ENCODE measurements around the gene RAPGEF6.
"Not testable (repeated sequence)": the region's sequence is repeated elsewhere in the genome, so short reads cannot be mapped to it uniquely, and the experiment has no call there.

RAPGEF6 gene

DNA sequence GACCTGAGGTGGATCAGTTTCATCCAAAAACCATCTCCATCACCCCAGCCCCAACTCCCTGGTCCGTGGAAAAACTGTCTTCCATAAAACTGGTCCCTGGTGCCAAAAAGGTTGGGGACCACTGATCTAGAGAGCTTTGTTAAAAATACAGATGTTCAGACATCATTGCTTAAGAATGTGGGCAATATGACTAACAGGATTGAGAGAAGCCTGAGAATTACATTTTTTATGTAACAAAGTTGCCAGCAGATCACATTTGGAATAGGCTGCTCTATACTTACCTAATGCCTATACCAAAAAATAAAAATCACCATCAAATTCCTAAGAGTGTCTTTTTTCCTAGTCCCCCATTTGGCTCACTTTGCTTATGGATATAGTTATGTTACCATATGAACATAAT is 143.3 kb downstream of the RAPGEF6 start:
- DNase-seq (ENCODE audit: low read depth in 1 of 2, low spot score in 1 of 2) = no peak
- Histone ChIP-seq H3K27ac (replicated peaks) (no peak overlapping the region), H3K27me3 (ENCODE audit: insufficient read depth, poor library complexity, severe bottlenecking) (no peaks in the 10 kb centered on the region), H3K4me3 (replicated peaks; ENCODE audit: insufficient read depth, low read length) (no peak overlapping the region)
- TF ChIP-seq, protein P1, sequence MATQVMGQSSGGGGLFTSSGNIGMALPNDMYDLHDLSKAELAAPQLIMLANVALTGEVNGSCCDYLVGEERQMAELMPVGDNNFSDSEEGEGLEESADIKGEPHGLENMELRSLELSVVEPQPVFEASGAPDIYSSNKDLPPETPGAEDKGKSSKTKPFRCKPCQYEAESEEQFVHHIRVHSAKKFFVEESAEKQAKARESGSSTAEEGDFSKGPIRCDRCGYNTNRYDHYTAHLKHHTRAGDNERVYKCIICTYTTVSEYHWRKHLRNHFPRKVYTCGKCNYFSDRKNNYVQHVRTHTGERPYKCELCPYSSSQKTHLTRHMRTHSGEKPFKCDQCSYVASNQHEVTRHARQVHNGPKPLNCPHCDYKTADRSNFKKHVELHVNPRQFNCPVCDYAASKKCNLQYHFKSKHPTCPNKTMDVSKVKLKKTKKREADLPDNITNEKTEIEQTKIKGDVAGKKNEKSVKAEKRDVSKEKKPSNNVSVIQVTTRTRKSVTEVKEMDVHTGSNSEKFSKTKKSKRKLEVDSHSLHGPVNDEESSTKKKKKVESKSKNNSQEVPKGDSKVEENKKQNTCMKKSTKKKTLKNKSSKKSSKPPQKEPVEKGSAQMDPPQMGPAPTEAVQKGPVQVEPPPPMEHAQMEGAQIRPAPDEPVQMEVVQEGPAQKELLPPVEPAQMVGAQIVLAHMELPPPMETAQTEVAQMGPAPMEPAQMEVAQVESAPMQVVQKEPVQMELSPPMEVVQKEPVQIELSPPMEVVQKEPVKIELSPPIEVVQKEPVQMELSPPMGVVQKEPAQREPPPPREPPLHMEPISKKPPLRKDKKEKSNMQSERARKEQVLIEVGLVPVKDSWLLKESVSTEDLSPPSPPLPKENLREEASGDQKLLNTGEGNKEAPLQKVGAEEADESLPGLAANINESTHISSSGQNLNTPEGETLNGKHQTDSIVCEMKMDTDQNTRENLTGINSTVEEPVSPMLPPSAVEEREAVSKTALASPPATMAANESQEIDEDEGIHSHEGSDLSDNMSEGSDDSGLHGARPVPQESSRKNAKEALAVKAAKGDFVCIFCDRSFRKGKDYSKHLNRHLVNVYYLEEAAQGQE (IDR thresholded peaks at IDR 0.05; ENCODE audit: insufficient replicate concordance, low read depth) = no peak
- TF ChIP-seq SPI1 (IDR thresholded peaks at IDR 0.05; ENCODE audit: borderline replicate concordance, low read depth) = no peak
- no peak for TF ChIP-seq POLR2AphosphoS5 (IDR thresholded peaks at IDR 0.05; ENCODE audit: low read depth)
- TF ChIP-seq GABPA (IDR thresholded peaks at IDR 0.05; ENCODE audit: low read depth) = no peak
- TF ChIP-seq, protein P2, sequence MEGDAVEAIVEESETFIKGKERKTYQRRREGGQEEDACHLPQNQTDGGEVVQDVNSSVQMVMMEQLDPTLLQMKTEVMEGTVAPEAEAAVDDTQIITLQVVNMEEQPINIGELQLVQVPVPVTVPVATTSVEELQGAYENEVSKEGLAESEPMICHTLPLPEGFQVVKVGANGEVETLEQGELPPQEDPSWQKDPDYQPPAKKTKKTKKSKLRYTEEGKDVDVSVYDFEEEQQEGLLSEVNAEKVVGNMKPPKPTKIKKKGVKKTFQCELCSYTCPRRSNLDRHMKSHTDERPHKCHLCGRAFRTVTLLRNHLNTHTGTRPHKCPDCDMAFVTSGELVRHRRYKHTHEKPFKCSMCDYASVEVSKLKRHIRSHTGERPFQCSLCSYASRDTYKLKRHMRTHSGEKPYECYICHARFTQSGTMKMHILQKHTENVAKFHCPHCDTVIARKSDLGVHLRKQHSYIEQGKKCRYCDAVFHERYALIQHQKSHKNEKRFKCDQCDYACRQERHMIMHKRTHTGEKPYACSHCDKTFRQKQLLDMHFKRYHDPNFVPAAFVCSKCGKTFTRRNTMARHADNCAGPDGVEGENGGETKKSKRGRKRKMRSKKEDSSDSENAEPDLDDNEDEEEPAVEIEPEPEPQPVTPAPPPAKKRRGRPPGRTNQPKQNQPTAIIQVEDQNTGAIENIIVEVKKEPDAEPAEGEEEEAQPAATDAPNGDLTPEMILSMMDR (IDR thresholded peaks at IDR 0.05; ENCODE audit: insufficient read depth, low read length) = no peak

DNA sequence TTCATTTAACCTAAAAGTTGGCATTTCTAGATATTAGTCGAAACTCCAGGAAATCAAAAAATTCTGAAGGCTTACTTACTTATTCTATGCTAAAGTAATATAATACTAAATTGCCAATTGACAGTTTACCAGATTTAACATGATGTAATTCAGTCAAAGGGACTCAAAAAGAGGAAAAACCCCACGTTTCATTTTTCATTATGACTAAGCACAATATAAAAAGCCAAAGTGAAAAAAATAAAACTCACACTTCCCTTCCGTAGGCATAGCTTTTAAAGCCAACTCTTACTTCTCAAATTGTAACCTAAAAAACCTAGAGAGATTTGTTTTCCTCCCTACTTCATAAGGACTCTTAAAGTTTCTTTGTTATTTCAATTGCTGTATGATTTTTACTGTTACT is 146.6 kb downstream of the RAPGEF6 start:
- no peak overlapping the region; the same call in 1 of the 2 replicates for H3K27ac ChIP-seq (replicated peaks)

DNA sequence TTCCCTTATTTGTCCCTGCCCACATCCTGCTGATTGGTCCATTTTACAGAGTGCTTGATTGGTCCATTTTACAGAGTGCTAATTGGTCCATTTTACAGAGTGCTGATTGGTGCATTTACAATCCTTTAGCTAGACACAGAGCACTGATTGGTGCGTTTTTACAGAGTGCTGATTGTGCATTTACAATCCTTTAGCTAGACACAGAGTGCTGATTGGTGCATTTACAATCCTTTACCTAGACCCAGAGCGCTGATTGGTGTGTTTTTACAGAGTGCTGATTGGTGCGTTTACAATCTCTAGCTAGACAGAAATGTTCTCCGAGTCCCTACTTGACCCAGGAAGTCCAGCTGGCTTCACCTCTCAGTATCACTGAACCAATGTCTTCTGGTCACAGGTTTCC is 147.7 kb downstream of the RAPGEF6 start:
- H3K27me3 ChIP-seq (ENCODE audit: insufficient read depth, poor library complexity, severe bottlenecking); H3K27ac ChIP-seq (replicated peaks); H3K4me3 ChIP-seq (replicated peaks; ENCODE audit: insufficient read depth, low read length); DNase-seq (ENCODE audit: low read depth in 1 of 2, low spot score in 1 of 2): not testable (repeated sequence)

More for the DNA sequence above, 146.6 kb downstream of the RAPGEF6 start:
- TF ChIP-seq, protein P1 (IDR thresholded peaks at IDR 0.05; ENCODE audit: insufficient replicate concordance, low read depth) = no peak
- TF ChIP-seq GABPA (IDR thresholded peaks at IDR 0.05; ENCODE audit: low read depth) = no peak
- TF ChIP-seq, protein P2 (IDR thresholded peaks at IDR 0.05; ENCODE audit: insufficient read depth, low read length) = no peak
- TF ChIP-seq SPI1 (IDR thresholded peaks at IDR 0.05; ENCODE audit: borderline replicate concordance, low read depth) = no peak
- no peak for TF ChIP-seq POLR2AphosphoS5 (IDR thresholded peaks at IDR 0.05; ENCODE audit: low read depth)
- Histone ChIP-seq H3K27me3 (ENCODE audit: insufficient read depth, poor library complexity, severe bottlenecking) (no peaks in the 10 kb centered on the region), H3K4me3 (replicated peaks; ENCODE audit: insufficient read depth, low read length) (no peak overlapping the region)
- no peak for DNase-seq (ENCODE audit: low read depth in 1 of 2, low spot score in 1 of 2)

DNA sequence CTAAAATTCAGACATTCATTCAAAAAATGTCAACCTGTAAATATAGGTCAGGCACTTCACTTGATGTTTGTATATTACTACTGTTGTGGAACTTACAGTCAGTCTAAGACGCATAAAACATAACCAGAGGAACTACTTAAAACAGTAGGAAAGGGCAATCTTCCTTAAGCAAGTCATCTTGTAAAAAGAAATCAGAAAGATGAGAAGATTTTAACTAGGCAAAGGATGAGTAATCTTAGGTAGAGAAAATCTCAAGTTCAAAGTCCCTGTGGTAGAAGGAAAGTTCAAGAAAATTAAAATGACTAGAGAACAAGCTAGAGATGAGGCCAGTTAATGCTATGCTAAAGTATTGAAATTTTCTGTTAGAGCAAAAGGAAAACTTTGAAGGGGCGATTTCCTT is 152.4 kb downstream of the RAPGEF6 start:
- TF ChIP-seq, protein P2 (IDR thresholded peaks at IDR 0.05; ENCODE audit: insufficient read depth, low read length) = no peak
- no peak for TF ChIP-seq GABPA (IDR thresholded peaks at IDR 0.05; ENCODE audit: low read depth)
- TF ChIP-seq, protein P1 (IDR thresholded peaks at IDR 0.05; ENCODE audit: insufficient replicate concordance, low read depth) = no peak
- no peak for TF ChIP-seq SPI1 (IDR thresholded peaks at IDR 0.05; ENCODE audit: borderline replicate concordance, low read depth)
- no peak for TF ChIP-seq POLR2AphosphoS5 (IDR thresholded peaks at IDR 0.05; ENCODE audit: low read depth)
- Histone ChIP-seq H3K27me3 (ENCODE audit: insufficient read depth, poor library complexity, severe bottlenecking) (no peaks in the 10 kb centered on the region), H3K27ac (replicated peaks) (no peak overlapping the region), H3K4me3 (replicated peaks; ENCODE audit: insufficient read depth, low read length) (no peak overlapping the region)
- no peak for DNase-seq (ENCODE audit: low read depth in 1 of 2, low spot score in 1 of 2)
